GM19351 (cell line): ENCODE data around the gene KIF6.

Experiments used
- ATAC-seq: cut with Tn5 transposase; IDR thresholded peaks from one replicate; pipeline ENCODE4 v1.9.1; 2021; ENCODE audit warnings: mild to moderate bottlenecking, moderate library complexity; ENCODE audit not compliant: unreplicated experiment

KIF6 gene

GRCh38 chr6:39361657-39362486 is 363.3 kb downstream of the KIF6 start:
- ATAC-seq = peak; percentile 75

- ATAC-seq = no peak
Measured at GRCh38 chr6:39360378-39360777, 364.8 kb downstream of the KIF6 start.

GRCh38 chr6:39357998-39358686 is 367.1 kb downstream of the KIF6 start:
- ATAC-seq = no peak

- ATAC-seq = no peak
Measured at GRCh38 chr6:39353698-39354315, 371.4 kb downstream of the KIF6 start.

- ATAC-seq = no peak
Measured at GRCh38 chr6:39350723-39351505, 374.3 kb downstream of the KIF6 start.

- ATAC-seq = no peak
Measured at GRCh38 chr6:39348740-39349139, 376.5 kb downstream of the KIF6 start.

GRCh38 chr6:39347906-39348585 is 377.2 kb downstream of the KIF6 start:
- ATAC-seq = peak; percentile 70

GRCh38 chr6:39347206-39347605 is 378.0 kb downstream of the KIF6 start:
- ATAC-seq = no peak

- ATAC-seq = no peak
Measured at GRCh38 chr6:39344821-39345280, 380.4 kb downstream of the KIF6 start.

GRCh38 chr6:39343396-39343870 is 381.8 kb downstream of the KIF6 start:
- no peak for ATAC-seq

- ATAC-seq = peak; percentile 49
Measured at GRCh38 chr6:39342692-39343395, 382.4 kb downstream of the KIF6 start.

GRCh38 chr6:39341937-39342336 is 383.3 kb downstream of the KIF6 start:
- no peak for ATAC-seq

GRCh38 chr6:39341352-39341751 is 383.9 kb downstream of the KIF6 start:
- ATAC-seq = no peak

- ATAC-seq = no peak
Measured at GRCh38 chr6:39339868-39340550, 385.2 kb downstream of the KIF6 start.

GRCh38 chr6:39339096-39339867 is 385.9 kb downstream of the KIF6 start:
- no peak for ATAC-seq

- ATAC-seq = no peak
Measured at GRCh38 chr6:39338397-39338796, 386.8 kb downstream of the KIF6 start.

GRCh38 chr6:39335780-39336545 is 389.2 kb downstream of the KIF6 start:
- ATAC-seq = peak; percentile 64
